ENCODE data around the gene CCDC12.
"Not testable (repeated sequence)": the region's sequence is repeated elsewhere in the genome, so short reads cannot be mapped to it uniquely, and the experiment has no call there.

The CCDC12 gene

DNA sequence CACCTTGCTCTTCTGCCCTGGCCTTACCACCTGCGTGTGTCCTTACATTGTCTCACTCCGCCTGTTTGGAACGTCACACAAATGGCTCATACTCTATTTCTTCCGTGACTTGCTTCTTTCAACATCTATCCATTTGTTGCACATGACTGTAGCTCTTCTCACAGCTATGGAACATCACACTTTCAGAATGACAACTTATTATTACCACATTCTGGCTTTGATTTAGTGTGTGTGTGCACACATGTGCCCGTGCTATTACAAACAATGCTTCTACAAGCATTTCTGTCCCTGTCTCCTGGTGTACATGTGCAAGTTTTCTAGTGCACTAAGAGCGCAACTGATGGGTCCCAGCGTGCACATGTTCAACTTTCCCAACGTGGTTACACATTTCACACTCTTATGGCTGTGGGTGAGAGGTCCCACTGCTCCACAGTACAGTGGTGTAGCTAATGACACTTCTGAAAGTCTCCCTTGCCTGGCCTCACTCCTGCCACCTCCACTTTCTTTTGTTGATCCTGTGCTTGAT lies 61.2 kb downstream of the CCDC12 start:
- Histone ChIP-seq H3K9me3 (ENCODE audit: control insufficient read depth, insufficient read depth, low read depth, low read length) (peaks cover 10% of the 10 kb centered on the region), H3K9ac (ENCODE audit: low read length) (no peak overlapping the region), H3K36me3 (ENCODE audit: control insufficient read depth, insufficient read depth, low read length) (peaks cover 37% of the 10 kb centered on the region), H3K4me1 (ENCODE audit: control insufficient read depth, insufficient read depth, low read length) (no peaks in the 10 kb centered on the region), H3K27ac (ENCODE audit: low read depth, low read length) (no peak overlapping the region), H3K27me3 (ENCODE audit: control insufficient read depth, insufficient read depth, low read length) (no peaks in the 10 kb centered on the region), H3K4me3 (ENCODE audit: low read depth, low read length) (no peak overlapping the region)

GRCh38 chr3:46914849-46915248 lies 61.7 kb downstream of the CCDC12 start:
- Histone ChIP-seq H3K27me3 (ENCODE audit: control insufficient read depth, insufficient read depth, low read length) (no peaks in the 10 kb centered on the region), H3K27ac (ENCODE audit: low read depth, low read length) (no peak overlapping the region), H3K9ac (ENCODE audit: low read length) (no peak overlapping the region), H3K4me1 (ENCODE audit: control insufficient read depth, insufficient read depth, low read length) (peaks cover under 1% of the 10 kb centered on the region; the same call in 1 of the 2 replicates), H3K36me3 (ENCODE audit: control insufficient read depth, insufficient read depth, low read length) (peaks cover 31% of the 10 kb centered on the region), H3K9me3 (ENCODE audit: control insufficient read depth, insufficient read depth, low read depth, low read length) (peaks cover 10% of the 10 kb centered on the region), H3K4me3 (ENCODE audit: low read depth, low read length) (no peak overlapping the region)

GRCh38 chr3:46913644-46914043 lies 62.9 kb downstream of the CCDC12 start:
- H3K4me3 ChIP-seq (ENCODE audit: low read depth, low read length) = no peak overlapping the region

GRCh38 chr3:46912986-46913385 lies 63.6 kb downstream of the CCDC12 start:
- H3K9ac ChIP-seq (ENCODE audit: low read length) = no peak overlapping the region
- peaks cover 6% of the 10 kb centered on the region; the same call in 1 of the 2 replicates for H3K4me1 ChIP-seq (ENCODE audit: control insufficient read depth, insufficient read depth, low read length)
- H3K36me3 ChIP-seq (ENCODE audit: control insufficient read depth, insufficient read depth, low read length) = peaks cover 13% of the 10 kb centered on the region
- no peak overlapping the region for H3K4me3 ChIP-seq (ENCODE audit: low read depth, low read length)
- H3K27ac ChIP-seq (ENCODE audit: low read depth, low read length) = no peak overlapping the region
- H3K27me3 ChIP-seq (ENCODE audit: control insufficient read depth, insufficient read depth, low read length) = no peaks in the 10 kb centered on the region
- peaks cover 9% of the 10 kb centered on the region for H3K9me3 ChIP-seq (ENCODE audit: control insufficient read depth, insufficient read depth, low read depth, low read length)

More at GRCh38 chr3:46913644-46914043, 62.9 kb downstream of the CCDC12 start:
- H3K4me1 ChIP-seq (ENCODE audit: control insufficient read depth, insufficient read depth, low read length) = peaks cover 6% of the 10 kb centered on the region; the same call in 1 of the 2 replicates
- no peak overlapping the region for H3K9ac ChIP-seq (ENCODE audit: low read length)
- peaks cover 19% of the 10 kb centered on the region for H3K36me3 ChIP-seq (ENCODE audit: control insufficient read depth, insufficient read depth, low read length)
- H3K27me3 ChIP-seq (ENCODE audit: control insufficient read depth, insufficient read depth, low read length) = no peaks in the 10 kb centered on the region
- H3K27ac ChIP-seq (ENCODE audit: low read depth, low read length) = no peak overlapping the region
- H3K9me3 ChIP-seq (ENCODE audit: control insufficient read depth, insufficient read depth, low read depth, low read length) = peaks cover 10% of the 10 kb centered on the region

GRCh38 chr3:46910914-46911313 lies 65.6 kb downstream of the CCDC12 start:
- H3K9me3 ChIP-seq (ENCODE audit: control insufficient read depth, insufficient read depth, low read depth, low read length); H3K36me3 ChIP-seq (ENCODE audit: control insufficient read depth, insufficient read depth, low read length); H3K4me1 ChIP-seq (ENCODE audit: control insufficient read depth, insufficient read depth, low read length): not testable (repeated sequence)

GRCh38 chr3:46910166-46910760 lies 66.3 kb downstream of the CCDC12 start:
- Histone ChIP-seq H3K9me3 (ENCODE audit: control insufficient read depth, insufficient read depth, low read depth, low read length) (no peaks in the 10 kb centered on the region), H3K27me3 (ENCODE audit: control insufficient read depth, insufficient read depth, low read length) (no peaks in the 10 kb centered on the region), H3K27ac (ENCODE audit: low read depth, low read length) (no peak overlapping the region), H3K9ac (ENCODE audit: low read length) (no peak overlapping the region), H3K4me3 (ENCODE audit: low read depth, low read length) (no peak overlapping the region), H3K4me1 (ENCODE audit: control insufficient read depth, insufficient read depth, low read length) (peaks cover 6% of the 10 kb centered on the region; the same call in 1 of the 2 replicates), H3K36me3 (ENCODE audit: control insufficient read depth, insufficient read depth, low read length) (no peaks in the 10 kb centered on the region)

More at GRCh38 chr3:46910914-46911313, 65.6 kb downstream of the CCDC12 start:
- not testable (repeated sequence) for H3K27ac ChIP-seq (ENCODE audit: low read depth, low read length); H3K9ac ChIP-seq (ENCODE audit: low read length); H3K4me3 ChIP-seq (ENCODE audit: low read depth, low read length); H3K27me3 ChIP-seq (ENCODE audit: control insufficient read depth, insufficient read depth, low read length)

DNA sequence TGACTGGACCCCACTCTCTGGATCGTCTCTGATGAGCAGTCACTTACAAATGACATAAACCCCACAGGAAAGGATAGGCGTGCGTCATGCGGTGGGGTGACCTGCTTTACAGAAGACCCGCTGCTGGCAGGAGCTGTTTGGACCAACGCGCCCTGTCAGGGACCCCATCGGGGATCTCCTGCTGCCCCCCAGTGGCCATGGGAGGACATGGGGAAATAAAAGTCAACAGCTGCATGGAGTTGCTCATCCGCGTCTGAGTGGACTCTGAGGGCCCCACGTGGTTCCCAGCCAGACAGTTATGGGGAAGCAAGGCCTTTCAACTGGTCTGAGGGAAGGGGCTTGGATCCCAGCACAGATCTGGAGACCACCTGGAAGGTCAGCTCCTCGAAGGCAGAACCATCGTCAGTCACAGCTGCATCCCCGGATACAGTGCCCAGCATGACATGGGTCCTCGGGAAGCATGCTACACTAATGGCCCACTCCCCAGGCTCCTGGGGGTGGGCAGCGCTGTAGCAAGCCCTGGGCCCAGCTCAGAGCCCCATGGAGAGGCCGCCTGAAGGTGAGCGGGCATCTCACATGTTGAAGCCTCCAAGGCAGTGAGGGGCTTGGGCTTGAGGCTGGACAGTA lies 66.9 kb downstream of the CCDC12 start:
- Histone ChIP-seq H3K4me3 (ENCODE audit: low read depth, low read length) (no peak overlapping the region), H3K4me1 (ENCODE audit: control insufficient read depth, insufficient read depth, low read length) (peaks cover 6% of the 10 kb centered on the region; the same call in 1 of the 2 replicates), H3K36me3 (ENCODE audit: control insufficient read depth, insufficient read depth, low read length) (no peaks in the 10 kb centered on the region), H3K27ac (ENCODE audit: low read depth, low read length) (no peak overlapping the region), H3K27me3 (ENCODE audit: control insufficient read depth, insufficient read depth, low read length) (no peaks in the 10 kb centered on the region), H3K9me3 (ENCODE audit: control insufficient read depth, insufficient read depth, low read depth, low read length) (no peaks in the 10 kb centered on the region), H3K9ac (ENCODE audit: low read length) (no peak overlapping the region)

GRCh38 chr3:46908986-46909534 lies 67.5 kb downstream of the CCDC12 start:
- Histone ChIP-seq H3K9me3 (ENCODE audit: control insufficient read depth, insufficient read depth, low read depth, low read length) (no peaks in the 10 kb centered on the region), H3K9ac (ENCODE audit: low read length) (no peak overlapping the region), H3K36me3 (ENCODE audit: control insufficient read depth, insufficient read depth, low read length) (no peaks in the 10 kb centered on the region), H3K27me3 (ENCODE audit: control insufficient read depth, insufficient read depth, low read length) (no peaks in the 10 kb centered on the region), H3K4me3 (ENCODE audit: low read depth, low read length) (no peak overlapping the region), H3K27ac (ENCODE audit: low read depth, low read length) (no peak overlapping the region), H3K4me1 (ENCODE audit: control insufficient read depth, insufficient read depth, low read length) (peaks cover 6% of the 10 kb centered on the region; the same call in 1 of the 2 replicates)

DNA sequence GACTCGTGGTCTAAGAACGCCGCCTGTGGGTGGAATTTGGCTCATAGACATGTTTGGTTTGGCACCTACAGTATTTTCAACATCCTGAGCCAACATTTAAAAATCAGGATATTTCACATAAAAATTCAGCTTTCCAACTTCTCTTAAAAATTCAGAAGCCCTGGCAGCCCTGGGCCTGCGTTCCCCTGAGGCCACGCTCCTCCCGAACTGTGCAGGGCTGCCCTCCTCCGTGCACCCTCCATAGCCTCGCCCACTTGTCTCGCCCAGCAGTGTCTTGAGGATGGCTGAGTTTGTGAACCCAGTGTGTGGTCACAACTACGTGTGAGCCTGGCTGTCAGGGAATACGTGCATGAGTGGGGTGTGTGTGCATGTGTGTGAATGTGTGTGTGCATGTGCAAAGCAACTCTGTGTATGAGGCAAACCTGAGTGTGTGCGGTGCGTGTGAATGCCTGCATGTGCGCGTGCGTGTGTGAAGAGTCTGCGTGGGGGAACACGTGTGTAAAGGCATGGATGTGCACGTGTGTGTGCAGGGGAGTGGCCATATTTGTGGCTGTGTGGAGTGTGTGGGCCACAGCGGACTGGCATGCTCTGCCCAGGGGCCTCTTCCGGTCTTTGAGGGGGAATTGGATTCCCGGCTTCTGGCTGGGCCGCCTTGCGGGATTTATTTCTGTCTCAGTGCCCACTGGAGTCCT lies 68.1 kb downstream of the CCDC12 start:
- Histone ChIP-seq H3K4me3 (ENCODE audit: low read depth, low read length) (no peak overlapping the region), H3K9ac (ENCODE audit: low read length) (no peak overlapping the region), H3K27ac (ENCODE audit: low read depth, low read length) (no peak overlapping the region), H3K9me3 (ENCODE audit: control insufficient read depth, insufficient read depth, low read depth, low read length) (no peaks in the 10 kb centered on the region), H3K36me3 (ENCODE audit: control insufficient read depth, insufficient read depth, low read length) (no peaks in the 10 kb centered on the region), H3K4me1 (ENCODE audit: control insufficient read depth, insufficient read depth, low read length) (peaks cover 6% of the 10 kb centered on the region; the same call in 1 of the 2 replicates), H3K27me3 (ENCODE audit: control insufficient read depth, insufficient read depth, low read length) (no peaks in the 10 kb centered on the region)

DNA sequence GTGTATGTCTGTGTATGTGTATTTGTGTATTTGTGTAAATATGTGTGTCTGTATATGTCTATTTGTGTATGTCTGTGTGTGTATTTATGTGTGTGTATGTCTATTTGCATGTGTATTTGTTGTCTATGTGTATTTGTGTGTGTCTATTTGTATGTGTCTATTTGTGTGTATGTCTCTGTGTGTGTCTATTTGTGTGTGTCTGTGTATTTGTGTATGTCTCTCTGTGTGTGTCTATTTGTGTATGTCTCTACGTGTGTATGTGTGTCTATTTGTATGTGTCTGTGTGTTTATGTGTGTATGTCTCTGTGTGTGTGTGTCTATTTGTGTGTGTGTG lies 68.6 kb downstream of the CCDC12 start:
- Histone ChIP-seq H3K9ac (ENCODE audit: low read length) (no peak overlapping the region), H3K27me3 (ENCODE audit: control insufficient read depth, insufficient read depth, low read length) (no peaks in the 10 kb centered on the region), H3K4me3 (ENCODE audit: low read depth, low read length) (no peak overlapping the region), H3K36me3 (ENCODE audit: control insufficient read depth, insufficient read depth, low read length) (no peaks in the 10 kb centered on the region), H3K9me3 (ENCODE audit: control insufficient read depth, insufficient read depth, low read depth, low read length) (no peaks in the 10 kb centered on the region), H3K27ac (ENCODE audit: low read depth, low read length) (no peak overlapping the region), H3K4me1 (ENCODE audit: control insufficient read depth, insufficient read depth, low read length) (peaks cover 6% of the 10 kb centered on the region; the same call in 1 of the 2 replicates)

DNA sequence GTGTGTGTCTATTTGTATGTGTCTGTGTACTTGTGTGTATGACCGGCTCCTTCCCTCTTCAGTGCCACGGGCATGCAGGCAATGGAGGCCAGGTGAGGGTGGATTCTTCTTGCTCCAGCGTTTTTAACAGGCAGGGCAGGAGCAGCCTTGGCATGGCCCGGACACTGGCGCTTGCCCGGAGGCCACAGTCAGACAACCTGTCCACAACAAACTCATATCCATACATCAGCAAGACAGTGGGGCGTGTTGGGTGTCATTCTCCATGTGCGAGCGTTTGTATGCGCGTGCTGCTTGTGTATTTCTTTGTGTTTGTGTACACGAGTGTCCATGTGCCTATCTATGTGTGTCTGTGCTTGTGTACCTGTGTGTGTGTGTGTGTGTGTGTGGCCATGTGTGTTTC lies 69.3 kb downstream of the CCDC12 start:
- peaks cover 6% of the 10 kb centered on the region; the same call in 1 of the 2 replicates for H3K4me1 ChIP-seq (ENCODE audit: control insufficient read depth, insufficient read depth, low read length)
- no peaks in the 10 kb centered on the region for H3K36me3 ChIP-seq (ENCODE audit: control insufficient read depth, insufficient read depth, low read length)
- no peak overlapping the region for H3K4me3 ChIP-seq (ENCODE audit: low read depth, low read length)
- H3K9me3 ChIP-seq (ENCODE audit: control insufficient read depth, insufficient read depth, low read depth, low read length) = no peaks in the 10 kb centered on the region
- H3K9ac ChIP-seq (ENCODE audit: low read length) = no peak overlapping the region
- no peaks in the 10 kb centered on the region for H3K27me3 ChIP-seq (ENCODE audit: control insufficient read depth, insufficient read depth, low read length)
- no peak overlapping the region for H3K27ac ChIP-seq (ENCODE audit: low read depth, low read length)
